Suppressor macrophage (primary cell): ENCODE results near the gene CCDC12.
A peak's percentile ranks its signal among the peaks of the same experiment; 100 is the strongest.

ENCODE experiments used
- DNase-seq, 4 experiments: peaks; one replicate each; pipeline ENCODE4 v3.0.0-alpha.2; 2020 to 2022

The CCDC12 gene

DNA sequence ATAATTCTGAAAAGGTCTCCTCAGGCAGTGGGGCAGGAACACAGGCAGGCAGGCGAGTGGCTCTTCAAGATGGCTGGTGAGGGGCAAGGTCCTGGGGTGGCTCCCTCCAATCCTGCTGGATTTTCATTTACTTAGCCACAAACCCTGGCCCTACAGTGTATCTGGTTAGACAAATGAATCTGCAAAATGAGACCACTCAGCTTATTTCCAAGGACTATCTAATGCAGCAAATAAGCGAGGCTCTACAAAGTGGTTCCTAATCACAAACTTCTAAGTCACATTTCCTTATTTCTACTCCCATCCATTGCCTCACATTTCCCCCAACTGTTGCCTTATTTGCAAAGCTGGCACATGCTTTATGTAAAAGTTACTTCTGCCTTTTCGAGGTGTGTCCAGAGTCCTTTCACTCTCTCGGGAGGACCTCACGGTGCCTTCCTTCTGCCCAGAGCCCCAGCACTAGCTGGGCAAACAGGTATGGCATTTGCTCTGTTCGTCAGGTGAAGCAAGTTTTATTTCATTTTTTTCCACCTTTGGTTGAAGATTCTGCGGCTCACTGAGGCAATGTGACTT lies 40.5 kb downstream of the CCDC12 start:
- DNase-seq, result peak; percentile 74 to 90 (median 81)

- DNase-seq, result peak; percentile 49 to 80 (median 75)
Measured at GRCh38 chr3:46935168-46935858, 41.2 kb downstream of the CCDC12 start.

DNA sequence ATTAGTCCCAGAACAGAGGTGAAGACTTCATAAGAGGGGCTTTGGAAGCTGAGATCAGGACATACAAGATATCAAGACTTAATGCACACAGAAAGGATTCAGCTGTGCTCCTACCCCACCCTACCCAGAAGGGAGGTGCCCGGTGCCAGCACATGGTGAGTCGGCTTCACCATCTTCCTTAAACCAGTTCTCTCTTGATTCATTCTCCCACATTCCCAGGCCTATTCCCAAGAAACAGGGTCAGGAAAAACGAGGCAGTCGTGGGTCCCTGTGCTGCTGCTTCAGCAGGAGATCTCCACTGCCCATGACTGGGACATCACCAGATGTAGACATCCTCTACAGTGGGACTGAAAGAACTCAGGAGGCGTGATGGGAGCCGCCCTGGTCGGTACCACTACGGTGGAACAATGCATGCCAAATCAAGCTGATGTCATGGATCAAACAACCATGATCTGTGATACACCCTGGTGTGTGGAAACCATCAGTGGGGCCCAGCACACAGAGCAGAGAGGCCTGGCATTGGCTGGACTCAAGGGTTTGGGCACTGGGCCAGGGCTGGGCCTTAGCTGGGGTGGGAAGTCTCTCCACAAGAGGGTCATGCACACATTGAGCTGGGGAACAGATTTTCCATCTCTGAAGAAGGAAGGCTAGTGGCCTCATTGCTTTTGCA lies 41.9 kb downstream of the CCDC12 start:
- peak; percentile 21 to 58 (median 46) for DNase-seq

GRCh38 chr3:46934072-46934471 lies 42.5 kb downstream of the CCDC12 start:
- no peak for DNase-seq

GRCh38 chr3:46933261-46933660 lies 43.3 kb downstream of the CCDC12 start:
- DNase-seq, result no peak

- no peak for DNase-seq
Measured at GRCh38 chr3:46932455-46933225, 43.9 kb downstream of the CCDC12 start.

GRCh38 chr3:46931631-46932331 lies 44.8 kb downstream of the CCDC12 start:
- peak; percentile 59 to 77 (median 70) for DNase-seq

DNA sequence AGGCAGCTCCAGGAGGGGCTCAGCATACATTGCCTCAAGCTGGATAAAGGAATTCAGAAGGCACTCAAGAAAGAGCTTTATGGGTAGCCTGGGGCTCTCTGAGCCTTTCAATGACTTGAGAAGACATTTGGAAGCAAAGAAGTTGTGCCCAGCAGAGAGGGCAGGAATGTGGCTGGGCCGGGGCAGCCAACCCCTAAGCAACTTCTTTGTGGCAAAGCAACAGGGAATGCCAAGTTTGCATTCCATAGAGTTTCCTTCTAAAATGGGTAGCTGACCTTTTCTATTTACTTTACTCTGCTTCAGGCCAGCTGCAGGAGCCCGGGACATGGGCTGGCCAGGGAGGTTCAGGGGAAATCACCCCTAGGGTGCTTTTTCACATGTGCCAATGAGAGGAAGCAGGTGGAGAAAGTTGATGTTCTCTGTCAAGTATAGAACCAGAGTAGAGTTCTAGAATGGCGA lies 45.6 kb downstream of the CCDC12 start:
- no peak for DNase-seq

GRCh38 chr3:46930166-46930944 lies 46.2 kb downstream of the CCDC12 start:
- peak; percentile 76 to 93 (median 87) for DNase-seq

DNA sequence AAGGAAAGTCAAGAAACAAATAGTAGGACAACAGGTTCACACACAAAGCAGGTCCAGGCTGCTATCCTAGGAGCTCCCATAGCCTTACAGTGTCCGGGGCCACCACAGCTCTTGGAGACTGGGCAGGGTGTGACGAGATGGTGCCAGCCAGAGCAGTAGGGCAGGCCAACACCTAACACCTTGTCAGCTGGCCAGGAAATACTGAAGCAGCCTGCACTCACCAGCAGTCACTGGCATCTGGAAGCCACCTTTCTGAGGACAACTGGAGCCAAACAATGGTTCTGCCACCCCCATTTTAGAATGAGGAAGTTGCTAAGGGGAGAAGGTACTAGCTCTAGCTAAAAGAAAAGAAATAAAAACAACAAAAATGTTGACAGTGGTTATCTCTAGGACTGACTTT lies 47.2 kb downstream of the CCDC12 start:
- DNase-seq, result peak in 1 of 4 experiments; percentile 31

GRCh38 chr3:46928282-46928681 lies 48.3 kb downstream of the CCDC12 start:
- DNase-seq, result peak; percentile 75 to 94 (median 88)

GRCh38 chr3:46927718-46928073 lies 48.8 kb downstream of the CCDC12 start:
- peak in 3 of 4 experiments; percentile 27 to 46 (median 46) for DNase-seq

DNA sequence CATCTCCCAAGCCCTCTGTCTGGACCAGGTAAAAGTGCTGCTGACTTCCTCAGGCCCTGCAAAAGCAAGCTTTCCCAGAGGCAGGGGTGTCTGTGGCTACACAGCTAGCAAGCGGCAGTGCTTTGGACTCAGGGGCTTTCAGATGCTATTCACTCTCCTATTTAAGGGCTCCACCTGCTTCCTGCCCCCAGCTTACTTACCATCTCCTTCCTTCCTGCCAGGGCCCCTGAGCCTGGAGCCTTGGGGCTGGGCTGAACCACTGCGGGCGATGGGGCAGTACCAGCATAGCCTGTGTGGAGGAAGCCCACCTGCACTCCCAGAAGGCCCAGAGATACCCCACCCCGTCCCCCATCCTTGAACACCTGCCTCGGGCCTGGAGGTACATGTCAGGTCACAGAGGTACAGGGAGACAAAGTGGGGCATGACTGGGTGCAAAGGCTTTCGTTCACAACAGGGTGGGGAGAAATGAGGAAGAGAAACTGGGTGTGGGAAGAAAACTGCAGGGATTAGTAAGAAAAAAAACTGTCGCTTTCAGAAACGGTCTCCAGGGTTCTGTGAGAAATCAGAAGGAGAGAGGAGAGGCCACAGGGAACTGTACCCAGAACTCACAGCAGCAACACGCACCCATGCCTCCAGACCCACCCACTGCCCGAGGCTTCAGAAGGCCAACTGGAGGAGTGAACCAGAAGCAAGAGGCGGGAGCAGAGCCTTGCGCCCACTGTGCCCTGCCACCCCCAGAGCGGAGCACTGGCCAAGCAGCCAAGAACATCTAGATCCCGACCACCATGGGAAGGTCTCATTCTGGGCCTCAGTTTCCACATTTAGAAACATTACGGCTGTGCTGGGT lies 49.5 kb downstream of the CCDC12 start:
- peak; percentile 89 to 97 (median 94) for DNase-seq

- no peak for DNase-seq
Measured at GRCh38 chr3:46926447-46926846, 50.1 kb downstream of the CCDC12 start.

GRCh38 chr3:46926039-46926438 lies 50.5 kb downstream of the CCDC12 start:
- DNase-seq, result peak; percentile 64 to 83 (median 74)

GRCh38 chr3:46925585-46925934 lies 51.0 kb downstream of the CCDC12 start:
- DNase-seq, result no peak

- DNase-seq, result no peak
Measured at GRCh38 chr3:46924921-46925584, 51.5 kb downstream of the CCDC12 start.

- peak; percentile 45 to 76 (median 65) for DNase-seq
Measured at GRCh38 chr3:46923559-46924350, 52.8 kb downstream of the CCDC12 start.

GRCh38 chr3:46922871-46923558 lies 53.5 kb downstream of the CCDC12 start:
- no peak for DNase-seq
